Measurements from ENCODE around the gene CCNB2.
"Not testable (repeated sequence)": the region's sequence is repeated elsewhere in the genome, so short reads cannot be mapped to it uniquely, and the experiment has no call there.

Gene CCNB2

DNA sequence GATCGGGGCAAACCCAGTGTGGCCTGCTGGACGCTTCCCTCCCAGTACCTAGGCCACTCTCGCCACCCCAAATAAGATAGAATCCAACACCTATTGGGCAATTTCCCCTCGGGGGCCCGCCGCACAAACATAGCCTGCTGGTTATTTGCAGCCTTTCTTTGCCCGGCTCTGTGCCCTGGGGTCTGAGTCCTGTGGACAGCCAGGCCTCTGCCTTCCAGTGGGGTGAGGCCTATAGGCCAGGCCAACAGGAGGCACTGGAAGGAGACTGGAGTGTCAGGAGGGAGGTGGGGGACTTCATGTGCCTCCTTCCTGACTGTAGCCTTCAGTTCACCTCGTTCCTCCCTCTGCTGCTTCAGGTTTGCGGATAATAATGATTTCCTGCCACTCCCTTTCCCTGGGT is 54.3 kb downstream of the CCNB2 start:
- no peak for DNase-seq (ENCODE audit: low spot score)
- in situ Hi-C loops (cut with MboI; ENCODE audit: low sequenced_read_pairs, unreplicated experiment), result loop anchor here (25.0 kb wide), 1 partner anchor 328 kb away; no protein-coding TSS in a partner anchor
- TF ChIP-seq, protein P1, sequence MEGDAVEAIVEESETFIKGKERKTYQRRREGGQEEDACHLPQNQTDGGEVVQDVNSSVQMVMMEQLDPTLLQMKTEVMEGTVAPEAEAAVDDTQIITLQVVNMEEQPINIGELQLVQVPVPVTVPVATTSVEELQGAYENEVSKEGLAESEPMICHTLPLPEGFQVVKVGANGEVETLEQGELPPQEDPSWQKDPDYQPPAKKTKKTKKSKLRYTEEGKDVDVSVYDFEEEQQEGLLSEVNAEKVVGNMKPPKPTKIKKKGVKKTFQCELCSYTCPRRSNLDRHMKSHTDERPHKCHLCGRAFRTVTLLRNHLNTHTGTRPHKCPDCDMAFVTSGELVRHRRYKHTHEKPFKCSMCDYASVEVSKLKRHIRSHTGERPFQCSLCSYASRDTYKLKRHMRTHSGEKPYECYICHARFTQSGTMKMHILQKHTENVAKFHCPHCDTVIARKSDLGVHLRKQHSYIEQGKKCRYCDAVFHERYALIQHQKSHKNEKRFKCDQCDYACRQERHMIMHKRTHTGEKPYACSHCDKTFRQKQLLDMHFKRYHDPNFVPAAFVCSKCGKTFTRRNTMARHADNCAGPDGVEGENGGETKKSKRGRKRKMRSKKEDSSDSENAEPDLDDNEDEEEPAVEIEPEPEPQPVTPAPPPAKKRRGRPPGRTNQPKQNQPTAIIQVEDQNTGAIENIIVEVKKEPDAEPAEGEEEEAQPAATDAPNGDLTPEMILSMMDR (IDR thresholded peaks at IDR 0.05; ENCODE audit: borderline replicate concordance, control extremely low read depth, extremely low read depth, insufficient read depth, missing control alignments), result no peak

DNA sequence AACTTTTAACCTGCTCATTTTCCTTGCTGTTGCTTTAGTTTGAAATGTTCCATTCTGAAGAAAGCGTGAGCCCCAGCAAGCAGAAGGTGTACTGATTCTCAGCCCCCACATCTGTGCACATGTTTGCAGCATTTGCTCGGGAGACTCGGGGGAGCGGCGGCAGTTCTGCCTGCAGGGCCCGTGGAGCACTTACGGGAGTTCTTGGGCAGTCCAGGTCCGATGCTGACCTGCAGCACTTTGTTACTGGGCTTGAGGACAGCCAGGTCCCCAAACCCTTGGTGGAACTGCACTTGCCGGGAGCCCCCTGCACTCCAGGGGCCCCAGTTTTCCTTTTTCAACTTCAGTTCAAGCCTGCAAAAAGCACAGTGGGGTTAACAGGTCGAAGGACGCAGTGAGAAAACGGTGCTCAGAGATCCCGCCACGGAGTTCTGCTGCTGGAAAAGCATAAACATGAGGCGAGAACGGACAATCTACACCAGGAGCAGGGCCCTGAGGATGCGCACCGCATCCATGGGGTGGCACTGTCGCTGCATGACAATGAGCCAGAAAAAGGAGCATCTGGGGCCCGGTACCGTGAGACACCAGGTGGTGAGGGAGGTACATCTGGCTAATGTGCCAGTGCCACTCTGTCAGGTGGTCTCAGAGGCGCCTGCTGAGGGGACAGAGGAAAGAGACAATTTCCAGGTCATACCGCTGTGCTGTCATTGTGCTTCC is 56.1 kb downstream of the CCNB2 start:
- TF ChIP-seq, protein P1 (IDR thresholded peaks at IDR 0.05; ENCODE audit: borderline replicate concordance, control extremely low read depth, extremely low read depth, insufficient read depth, missing control alignments), result no peak
- in situ Hi-C loops (cut with MboI; ENCODE audit: low sequenced_read_pairs, unreplicated experiment), result loop anchor here (25.0 kb wide), 1 partner anchor 326 kb away; no protein-coding TSS in a partner anchor
- DNase-seq (ENCODE audit: low spot score), result no peak

DNA sequence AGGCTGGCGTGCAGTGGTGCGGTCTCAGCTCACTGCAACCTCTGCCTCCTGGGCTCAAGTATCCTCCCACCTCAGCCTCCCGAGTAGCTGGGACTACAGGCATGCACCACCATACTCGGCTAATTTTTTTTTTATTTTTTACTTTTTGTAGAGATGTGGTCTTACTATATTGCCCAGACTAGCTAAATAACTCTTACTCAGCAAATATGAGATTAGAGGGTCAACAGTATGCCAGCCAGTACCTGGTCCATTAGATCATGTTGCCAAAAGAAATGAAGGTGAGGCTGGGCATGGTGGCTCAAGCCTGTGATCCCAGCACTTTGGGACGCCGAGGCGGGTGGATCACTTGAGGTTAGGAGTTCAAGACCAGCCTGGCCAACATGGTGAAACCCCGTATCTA is 57.1 kb downstream of the CCNB2 start:
- in situ Hi-C loops (cut with MboI; ENCODE audit: low sequenced_read_pairs, unreplicated experiment), result loop anchor here (25.0 kb wide), 1 partner anchor 325 kb away; no protein-coding TSS in a partner anchor
- DNase-seq (ENCODE audit: low spot score), result not testable (repeated sequence)

DNA sequence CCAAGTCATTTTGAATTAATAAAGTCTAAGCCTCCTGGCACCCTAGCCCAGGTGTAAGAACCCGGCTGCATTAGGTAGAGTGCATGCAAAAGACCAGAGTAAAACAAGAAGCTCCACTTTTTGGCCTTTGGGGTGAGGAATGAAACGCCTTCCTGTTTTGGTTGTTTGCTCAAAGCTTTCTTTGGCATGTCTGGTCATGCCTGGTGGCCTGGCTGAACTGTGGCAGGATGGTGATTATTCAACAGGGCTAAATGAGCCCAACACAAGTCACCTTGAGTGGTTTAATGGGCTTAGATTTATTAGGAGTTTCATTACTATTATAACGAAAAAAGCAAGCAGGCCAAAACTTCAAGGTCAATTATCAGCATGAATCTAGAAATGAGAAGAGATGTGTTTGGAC is 60.8 kb downstream of the CCNB2 start:
- TF ChIP-seq, protein P1 (IDR thresholded peaks at IDR 0.05; ENCODE audit: borderline replicate concordance, control extremely low read depth, extremely low read depth, insufficient read depth, missing control alignments), result no peak
- in situ Hi-C loops (cut with MboI; ENCODE audit: low sequenced_read_pairs, unreplicated experiment), result loop anchor here (25.0 kb wide), 1 partner anchor 322 kb away; no protein-coding TSS in a partner anchor
- no peak for DNase-seq (ENCODE audit: low spot score)

DNA sequence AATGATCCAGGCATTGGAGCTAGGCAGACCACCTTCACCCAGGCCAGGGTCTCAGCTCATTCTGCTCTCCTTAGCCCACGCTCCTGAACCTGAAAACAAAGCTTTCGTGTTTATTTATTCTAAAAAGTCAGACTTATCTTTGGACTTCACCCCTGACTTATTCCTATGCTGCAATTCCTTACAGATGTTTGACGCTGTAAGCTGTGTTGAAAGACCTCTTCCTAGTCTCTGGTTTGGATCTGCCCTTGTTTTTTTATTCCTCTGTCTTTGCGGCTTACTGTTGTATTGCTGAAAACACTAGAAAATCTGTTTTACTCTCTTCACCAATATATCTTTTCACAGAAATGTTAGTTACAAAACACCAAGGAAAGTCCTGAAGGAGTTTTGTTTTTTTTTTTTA is 61.2 kb downstream of the CCNB2 start:
- in situ Hi-C loops (cut with MboI; ENCODE audit: low sequenced_read_pairs, unreplicated experiment), result loop anchor here (25.0 kb wide), 1 partner anchor 321 kb away; no protein-coding TSS in a partner anchor
- DNase-seq (ENCODE audit: low spot score), result no peak
- TF ChIP-seq, protein P1 (IDR thresholded peaks at IDR 0.05; ENCODE audit: borderline replicate concordance, control extremely low read depth, extremely low read depth, insufficient read depth, missing control alignments), result no peak

DNA sequence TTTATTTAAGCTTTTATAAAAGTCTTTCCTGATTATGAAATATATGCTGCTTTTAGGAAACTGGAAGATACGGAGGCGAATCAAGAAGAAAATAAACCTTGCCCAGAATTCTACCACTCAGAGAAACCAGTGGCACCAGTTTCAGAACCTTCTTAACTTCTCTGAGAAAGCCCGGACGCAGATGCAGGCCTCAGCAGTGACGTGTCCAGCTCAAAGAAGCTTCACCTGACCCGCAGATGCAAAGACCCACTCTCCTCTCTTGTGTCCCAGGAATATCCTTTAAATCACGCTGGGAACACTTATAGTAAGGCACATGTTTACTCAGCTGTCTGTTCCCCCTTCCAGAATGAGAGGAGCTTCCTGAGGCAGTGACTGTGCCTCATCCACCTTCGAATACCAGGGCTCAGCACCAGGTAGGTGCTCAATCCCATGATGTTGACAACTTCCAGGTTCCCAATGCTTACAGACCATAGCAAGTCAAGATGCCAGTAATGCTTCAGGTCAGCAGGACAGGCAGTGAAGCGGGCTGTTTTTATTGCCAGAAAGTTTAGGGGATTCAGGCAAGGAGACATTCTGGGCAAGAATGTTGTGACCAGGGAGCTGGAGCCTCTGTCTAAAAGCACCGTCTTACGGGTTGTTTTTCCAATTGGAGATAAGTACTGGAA is 61.8 kb downstream of the CCNB2 start:
- in situ Hi-C loops (cut with MboI; ENCODE audit: low sequenced_read_pairs, unreplicated experiment), result loop anchor here (25.0 kb wide), 1 partner anchor 321 kb away; no protein-coding TSS in a partner anchor
- DNase-seq (ENCODE audit: low spot score), result no peak
- TF ChIP-seq, protein P1 (IDR thresholded peaks at IDR 0.05; ENCODE audit: borderline replicate concordance, control extremely low read depth, extremely low read depth, insufficient read depth, missing control alignments), result no peak

DNA sequence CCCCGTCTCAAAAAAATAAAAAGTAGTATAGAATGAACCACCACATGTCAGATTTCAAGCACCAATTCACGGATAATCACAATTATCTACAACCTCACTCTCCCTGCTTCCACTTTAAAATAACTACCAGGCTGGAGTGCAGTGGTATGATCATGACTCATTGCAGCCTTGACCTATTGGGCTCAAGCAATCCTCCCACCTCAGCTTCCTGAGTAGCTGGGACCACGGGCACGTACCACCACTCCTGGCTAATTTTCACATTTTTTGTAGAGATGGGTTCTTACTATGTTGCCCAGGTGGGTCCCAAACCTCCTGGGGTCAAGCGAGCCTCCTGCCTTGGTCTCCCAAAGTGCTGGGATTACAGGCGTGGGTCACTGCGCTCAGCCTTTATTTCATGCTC is 63.6 kb downstream of the CCNB2 start:
- TF ChIP-seq, protein P1 (IDR thresholded peaks at IDR 0.05; ENCODE audit: borderline replicate concordance, control extremely low read depth, extremely low read depth, insufficient read depth, missing control alignments), result no peak
- DNase-seq (ENCODE audit: low spot score), result no peak
- in situ Hi-C loops (cut with MboI; ENCODE audit: low sequenced_read_pairs, unreplicated experiment), result loop anchor here (25.0 kb wide), 1 partner anchor 319 kb away; no protein-coding TSS in a partner anchor
